ENCODE results near the gene ERFE.

Gene ERFE

DNA sequence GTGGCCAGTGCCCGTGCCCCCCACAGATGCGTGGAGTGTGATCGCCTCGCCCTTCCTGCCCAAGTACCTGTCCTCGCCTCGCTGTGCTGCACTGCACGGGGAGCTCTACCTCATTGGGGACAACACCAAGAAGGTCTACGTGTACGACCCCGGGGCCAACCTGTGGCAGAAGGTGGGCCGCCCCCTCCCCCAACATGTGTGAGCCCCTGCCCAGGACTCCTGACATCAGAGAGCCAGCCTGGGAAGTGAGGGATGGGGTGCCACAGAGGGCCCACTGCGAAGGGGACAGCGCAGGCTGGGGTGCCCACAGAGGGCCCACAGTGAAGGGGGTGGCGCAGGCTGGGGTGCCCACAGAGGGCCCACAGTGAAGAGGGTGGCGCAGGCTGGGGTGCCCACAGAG is 9.8 kb upstream of the ERFE start:
- Histone ChIP-seq H3K36me3 (ENCODE audit: control insufficient read depth in 4 of 4, insufficient read depth in 4 of 4, low read length in 3 of 4) (no peaks in the 10 kb centered on the region), H3K4me1 (ENCODE audit: control extremely low read depth in 1 of 4, control insufficient read depth in 4 of 4, insufficient read depth in 4 of 4, low read length in 3 of 4) (no peaks in the 10 kb centered on the region), H3K27me3 (replicated peaks in 2 of 5; ENCODE audit: control insufficient read depth in 4 of 5, insufficient read depth in 5 of 5, low read length in 4 of 5) (no peaks in the 10 kb centered on the region), H3K27ac (ENCODE audit: insufficient read depth in 1 of 2, low read depth in 1 of 2, low read length in 2 of 2, poor library complexity in 1 of 2, severe bottlenecking in 2 of 2) (no peak overlapping the region), H3K4me3 (ENCODE audit: control insufficient read depth in 1 of 7, extremely low read depth in 1 of 7, insufficient read depth in 4 of 7, low read depth in 2 of 7, low read length in 6 of 7) (no peak overlapping the region), H3K9me3 (ENCODE audit: control extremely low read depth in 1 of 5, control insufficient read depth in 4 of 5, insufficient read depth in 2 of 5, low read depth in 1 of 5, low read length in 4 of 5) (no peaks in the 10 kb centered on the region)
- ChIA-PET CTCF (no interaction called here), POLR2A (no interaction called here)
- DNase-seq, result no peak
- 95% methylated on average over 14 of the region's 15 CpGs for WGBS (ENCODE audit: insufficient coverage)

DNA sequence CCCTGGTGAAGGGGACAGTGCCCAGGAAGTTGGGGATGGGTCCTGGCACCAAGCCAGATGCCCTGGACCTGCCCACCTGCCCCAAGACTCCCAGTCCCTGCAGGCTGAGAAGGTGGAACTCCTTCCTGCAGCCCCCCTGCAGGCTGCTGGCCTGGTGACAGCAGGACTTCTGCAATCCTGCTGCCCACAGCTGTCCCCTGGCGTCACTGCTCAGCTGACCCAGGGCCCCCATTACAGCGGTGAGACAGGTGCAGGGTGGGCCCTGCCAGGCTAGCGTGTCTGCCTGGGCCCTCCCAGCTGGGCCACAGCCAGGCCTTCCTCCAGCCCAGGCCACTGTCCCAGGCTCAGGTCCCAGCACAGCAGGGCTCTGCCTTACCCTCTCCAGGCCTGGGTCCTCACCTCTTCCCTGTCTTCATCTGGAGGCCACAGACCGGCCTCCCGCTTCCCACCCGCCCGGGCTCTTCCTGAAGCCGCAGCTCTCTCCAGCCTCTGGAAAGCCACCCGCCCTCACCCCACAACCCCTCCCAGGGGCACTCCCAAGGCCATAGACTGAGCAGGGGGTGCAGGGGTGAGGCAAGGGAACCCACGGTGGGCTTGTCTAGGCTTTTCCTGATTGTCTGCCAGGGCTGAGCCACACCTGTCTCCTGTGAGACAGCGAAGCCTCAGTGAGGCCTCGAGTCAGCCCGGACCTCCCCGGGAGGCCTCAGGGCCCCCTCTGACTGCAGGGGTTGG is 8.8 kb upstream of the ERFE start:
- DNase-seq, result no peak
- no peaks in the 10 kb centered on the region for H3K4me1 ChIP-seq (ENCODE audit: control extremely low read depth in 1 of 4, control insufficient read depth in 4 of 4, insufficient read depth in 4 of 4, low read length in 3 of 4)
- H3K9me3 ChIP-seq (ENCODE audit: control extremely low read depth in 1 of 5, control insufficient read depth in 4 of 5, insufficient read depth in 2 of 5, low read depth in 1 of 5, low read length in 4 of 5), result no peaks in the 10 kb centered on the region
- H3K27ac ChIP-seq (ENCODE audit: insufficient read depth in 1 of 2, low read depth in 1 of 2, low read length in 2 of 2, poor library complexity in 1 of 2, severe bottlenecking in 2 of 2), result no peak overlapping the region
- H3K27me3 ChIP-seq (replicated peaks in 2 of 5; ENCODE audit: control insufficient read depth in 4 of 5, insufficient read depth in 5 of 5, low read length in 4 of 5), result no peaks in the 10 kb centered on the region
- ChIA-PET CTCF (no interaction called here), POLR2A (no interaction called here)
- H3K36me3 ChIP-seq (ENCODE audit: control insufficient read depth in 4 of 4, insufficient read depth in 4 of 4, low read length in 3 of 4), result no peaks in the 10 kb centered on the region
- H3K4me3 ChIP-seq (ENCODE audit: control insufficient read depth in 1 of 7, extremely low read depth in 1 of 7, insufficient read depth in 4 of 7, low read depth in 2 of 7, low read length in 6 of 7), result no peak overlapping the region
- WGBS (ENCODE audit: insufficient coverage), result 85% methylated on average over 11 of the region's 14 CpGs

GRCh38 chr2:238150686-238151085 is 8.1 kb upstream of the ERFE start:
- POLR2A ChIA-PET, result no interaction called here
- 97% methylated on average over 25 of the region's 25 CpGs for WGBS (ENCODE audit: insufficient coverage)
- no peak for DNase-seq
- CTCF ChIA-PET, result no interaction called here
- H3K27ac ChIP-seq (ENCODE audit: insufficient read depth in 1 of 2, low read depth in 1 of 2, low read length in 2 of 2, poor library complexity in 1 of 2, severe bottlenecking in 2 of 2), result no peak overlapping the region
- no peaks in the 10 kb centered on the region for H3K36me3 ChIP-seq (ENCODE audit: control insufficient read depth in 4 of 4, insufficient read depth in 4 of 4, low read length in 3 of 4)
- H3K9me3 ChIP-seq (ENCODE audit: control extremely low read depth in 1 of 5, control insufficient read depth in 4 of 5, insufficient read depth in 2 of 5, low read depth in 1 of 5, low read length in 4 of 5), result no peaks in the 10 kb centered on the region
- H3K4me1 ChIP-seq (ENCODE audit: control extremely low read depth in 1 of 4, control insufficient read depth in 4 of 4, insufficient read depth in 4 of 4, low read length in 3 of 4), result no peaks in the 10 kb centered on the region
- H3K27me3 ChIP-seq (replicated peaks in 2 of 5; ENCODE audit: control insufficient read depth in 4 of 5, insufficient read depth in 5 of 5, low read length in 4 of 5), result no peaks in the 10 kb centered on the region
- no peak overlapping the region for H3K4me3 ChIP-seq (ENCODE audit: control insufficient read depth in 1 of 7, extremely low read depth in 1 of 7, insufficient read depth in 4 of 7, low read depth in 2 of 7, low read length in 6 of 7)

GRCh38 chr2:238151205-238151604 is 7.6 kb upstream of the ERFE start:
- Histone ChIP-seq H3K36me3 (ENCODE audit: control insufficient read depth in 4 of 4, insufficient read depth in 4 of 4, low read length in 3 of 4) (no peaks in the 10 kb centered on the region), H3K27ac (ENCODE audit: insufficient read depth in 1 of 2, low read depth in 1 of 2, low read length in 2 of 2, poor library complexity in 1 of 2, severe bottlenecking in 2 of 2) (no peak overlapping the region), H3K4me1 (ENCODE audit: control extremely low read depth in 1 of 4, control insufficient read depth in 4 of 4, insufficient read depth in 4 of 4, low read length in 3 of 4) (no peaks in the 10 kb centered on the region), H3K9me3 (ENCODE audit: control extremely low read depth in 1 of 5, control insufficient read depth in 4 of 5, insufficient read depth in 2 of 5, low read depth in 1 of 5, low read length in 4 of 5) (no peaks in the 10 kb centered on the region), H3K27me3 (replicated peaks in 2 of 5; ENCODE audit: control insufficient read depth in 4 of 5, insufficient read depth in 5 of 5, low read length in 4 of 5) (no peaks in the 10 kb centered on the region), H3K4me3 (ENCODE audit: control insufficient read depth in 1 of 7, extremely low read depth in 1 of 7, insufficient read depth in 4 of 7, low read depth in 2 of 7, low read length in 6 of 7) (no peak overlapping the region)
- WGBS (ENCODE audit: insufficient coverage), result 94% methylated on average over 10 of the region's 13 CpGs
- ChIA-PET POLR2A (no interaction called here), CTCF (interaction anchor here (1.1 kb wide), 1 partner anchor 112 kb away, joined by 3 read pairs; no protein-coding TSS in a partner anchor)
- DNase-seq, result no peak

GRCh38 chr2:238151628-238152235 is 7.0 kb upstream of the ERFE start:
- DNase-seq, result no peak
- H3K36me3 ChIP-seq (ENCODE audit: control insufficient read depth in 4 of 4, insufficient read depth in 4 of 4, low read length in 3 of 4), result no peaks in the 10 kb centered on the region
- H3K27me3 ChIP-seq (replicated peaks in 2 of 5; ENCODE audit: control insufficient read depth in 4 of 5, insufficient read depth in 5 of 5, low read length in 4 of 5), result no peaks in the 10 kb centered on the region
- H3K9me3 ChIP-seq (ENCODE audit: control extremely low read depth in 1 of 5, control insufficient read depth in 4 of 5, insufficient read depth in 2 of 5, low read depth in 1 of 5, low read length in 4 of 5), result no peaks in the 10 kb centered on the region
- CTCF ChIA-PET, result interaction anchor here (1.1 kb wide), 1 partner anchor 111 kb away, joined by 3 read pairs; no protein-coding TSS in a partner anchor
- 94% methylated on average over 16 of the region's 16 CpGs for WGBS (ENCODE audit: insufficient coverage)
- H3K27ac ChIP-seq (ENCODE audit: insufficient read depth in 1 of 2, low read depth in 1 of 2, low read length in 2 of 2, poor library complexity in 1 of 2, severe bottlenecking in 2 of 2), result no peak overlapping the region
- POLR2A ChIA-PET, result no interaction called here
- no peaks in the 10 kb centered on the region for H3K4me1 ChIP-seq (ENCODE audit: control extremely low read depth in 1 of 4, control insufficient read depth in 4 of 4, insufficient read depth in 4 of 4, low read length in 3 of 4)
- no peak overlapping the region for H3K4me3 ChIP-seq (ENCODE audit: control insufficient read depth in 1 of 7, extremely low read depth in 1 of 7, insufficient read depth in 4 of 7, low read depth in 2 of 7, low read length in 6 of 7)

GRCh38 chr2:238152771-238153688 is 5.7 kb upstream of the ERFE start:
- WGBS (ENCODE audit: insufficient coverage), result 87% methylated on average over 17 of the region's 22 CpGs
- Histone ChIP-seq H3K36me3 (ENCODE audit: control insufficient read depth in 4 of 4, insufficient read depth in 4 of 4, low read length in 3 of 4) (no peaks in the 10 kb centered on the region), H3K27me3 (replicated peaks in 2 of 5; ENCODE audit: control insufficient read depth in 4 of 5, insufficient read depth in 5 of 5, low read length in 4 of 5) (peaks cover 0 to 2% (median 0%) of the 10 kb centered on the region in 5 experiments), H3K9me3 (ENCODE audit: control extremely low read depth in 1 of 5, control insufficient read depth in 4 of 5, insufficient read depth in 2 of 5, low read depth in 1 of 5, low read length in 4 of 5) (no peaks in the 10 kb centered on the region), H3K27ac (ENCODE audit: insufficient read depth in 1 of 2, low read depth in 1 of 2, low read length in 2 of 2, poor library complexity in 1 of 2, severe bottlenecking in 2 of 2) (no peak overlapping the region), H3K4me1 (ENCODE audit: control extremely low read depth in 1 of 4, control insufficient read depth in 4 of 4, insufficient read depth in 4 of 4, low read length in 3 of 4) (no peaks in the 10 kb centered on the region), H3K4me3 (ENCODE audit: control insufficient read depth in 1 of 7, extremely low read depth in 1 of 7, insufficient read depth in 4 of 7, low read depth in 2 of 7, low read length in 6 of 7) (no peak overlapping the region)
- ChIA-PET POLR2A (no interaction called here), CTCF (no interaction called here)
- no peak for DNase-seq

GRCh38 chr2:238154570-238154969 is 4.2 kb upstream of the ERFE start:
- Histone ChIP-seq H3K9me3 (ENCODE audit: control extremely low read depth in 1 of 5, control insufficient read depth in 4 of 5, insufficient read depth in 2 of 5, low read depth in 1 of 5, low read length in 4 of 5) (no peaks in the 10 kb centered on the region), H3K27me3 (replicated peaks in 2 of 5; ENCODE audit: control insufficient read depth in 4 of 5, insufficient read depth in 5 of 5, low read length in 4 of 5) (peaks cover 0 to 11% (median 4%) of the 10 kb centered on the region in 5 experiments), H3K27ac (ENCODE audit: insufficient read depth in 1 of 2, low read depth in 1 of 2, low read length in 2 of 2, poor library complexity in 1 of 2, severe bottlenecking in 2 of 2) (no peak overlapping the region), H3K4me1 (ENCODE audit: control extremely low read depth in 1 of 4, control insufficient read depth in 4 of 4, insufficient read depth in 4 of 4, low read length in 3 of 4) (peaks cover 2 to 7% (median 6%) of the 10 kb centered on the region in 4 experiments), H3K4me3 (ENCODE audit: control insufficient read depth in 1 of 7, extremely low read depth in 1 of 7, insufficient read depth in 4 of 7, low read depth in 2 of 7, low read length in 6 of 7) (no peak overlapping the region), H3K36me3 (ENCODE audit: control insufficient read depth in 4 of 4, insufficient read depth in 4 of 4, low read length in 3 of 4) (no peaks in the 10 kb centered on the region)
- ChIA-PET CTCF (interaction anchor here (1.2 to 2.0 kb wide), 2 partner anchors 12 to 15 kb away, joined by 4 to 7 read pairs; no protein-coding TSS in a partner anchor), POLR2A (no interaction called here)
- no peak for DNase-seq
- WGBS (ENCODE audit: insufficient coverage), result 100% methylated on average over 6 of the region's 10 CpGs
